Suprapubic skin (tissue), 3 donors: ENCODE measurements around the gene SAG.

Source experiments
- POLR2A ChIP-seq, 2 donors: fragments of 450-650 bp; IDR thresholded peaks; one replicate each; pipeline ENCODE4 v1.6.1; 2017; ENCODE audit warnings: antibody characterized with exemption in 2 of 2, mild to moderate bottlenecking in 2 of 2, moderate library complexity in 2 of 2
- TF ChIP-seq, protein P1 (sequence below), 2 donors: fragments of 200-600 bp in 1 of 2; fragments of 450-650 bp in 1 of 2; sonication (generic) in 1 of 2; IDR thresholded peaks; one replicate each; pipeline ENCODE4 v1.5.1; 2016 to 2019; ENCODE audit warnings: antibody characterized with exemption in 2 of 2, mild to moderate bottlenecking in 1 of 2, moderate library complexity in 1 of 2

DNA sequence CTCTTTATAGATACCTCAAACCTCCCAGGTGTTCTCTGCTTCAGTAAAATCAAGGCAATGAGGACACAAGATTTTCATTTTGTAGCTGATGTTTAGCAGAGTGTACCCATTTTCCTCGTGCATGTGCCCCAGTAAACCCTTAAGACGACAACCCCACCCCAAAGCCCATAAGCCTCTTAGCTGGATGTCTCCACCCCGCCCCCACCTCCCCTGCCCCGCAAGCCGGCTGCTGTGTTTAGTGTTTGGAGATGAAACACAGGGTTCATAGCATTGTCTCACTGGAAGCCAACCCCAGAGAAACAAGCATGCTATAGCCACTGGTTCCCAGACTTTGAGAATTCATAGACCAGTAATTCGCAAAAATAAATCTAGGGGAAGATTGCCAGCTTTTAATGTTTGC, 5.8 kb upstream of the SAG start:
- TF ChIP-seq POLR2A (IDR thresholded peaks at IDR 0.05) = no peak
- TF ChIP-seq, protein P1, sequence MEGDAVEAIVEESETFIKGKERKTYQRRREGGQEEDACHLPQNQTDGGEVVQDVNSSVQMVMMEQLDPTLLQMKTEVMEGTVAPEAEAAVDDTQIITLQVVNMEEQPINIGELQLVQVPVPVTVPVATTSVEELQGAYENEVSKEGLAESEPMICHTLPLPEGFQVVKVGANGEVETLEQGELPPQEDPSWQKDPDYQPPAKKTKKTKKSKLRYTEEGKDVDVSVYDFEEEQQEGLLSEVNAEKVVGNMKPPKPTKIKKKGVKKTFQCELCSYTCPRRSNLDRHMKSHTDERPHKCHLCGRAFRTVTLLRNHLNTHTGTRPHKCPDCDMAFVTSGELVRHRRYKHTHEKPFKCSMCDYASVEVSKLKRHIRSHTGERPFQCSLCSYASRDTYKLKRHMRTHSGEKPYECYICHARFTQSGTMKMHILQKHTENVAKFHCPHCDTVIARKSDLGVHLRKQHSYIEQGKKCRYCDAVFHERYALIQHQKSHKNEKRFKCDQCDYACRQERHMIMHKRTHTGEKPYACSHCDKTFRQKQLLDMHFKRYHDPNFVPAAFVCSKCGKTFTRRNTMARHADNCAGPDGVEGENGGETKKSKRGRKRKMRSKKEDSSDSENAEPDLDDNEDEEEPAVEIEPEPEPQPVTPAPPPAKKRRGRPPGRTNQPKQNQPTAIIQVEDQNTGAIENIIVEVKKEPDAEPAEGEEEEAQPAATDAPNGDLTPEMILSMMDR (IDR thresholded peaks at IDR 0.05) = no peak
